Measurements from ENCODE around the gene PSMC2.

- TF ChIP-seq CTCF (conservative IDR thresholded peaks at IDR 0.05; ENCODE audit: low read depth in 2 of 2) (no peak), STAT1 (IDR thresholded peaks at IDR 0.05; ENCODE audit: unreplicated experiment) (no peak), REST (IDR thresholded peaks at IDR 0.05; ENCODE audit: unreplicated experiment) (no peak), EZH2 (IDR thresholded peaks at IDR 0.05; ENCODE audit: low read depth, unreplicated experiment) (no peak), POLR2AphosphoS5 (IDR thresholded peaks at IDR 0.05; ENCODE audit: low read depth) (no peak), ETS1 (IDR thresholded peaks at IDR 0.05) (no peak), CREB1 (CRISPR knock-in tag; IDR thresholded peaks at IDR 0.05; ENCODE audit: low read depth) (no peak), EZH2phosphoT487 (IDR thresholded peaks at IDR 0.05; ENCODE audit: unreplicated experiment) (no peak), JUNB (IDR thresholded peaks at IDR 0.05; ENCODE audit: unreplicated experiment) (no peak)
These were observed 46.0 kb upstream of the PSMC2 start for GRCh38 chr7:103301441-103301840.

Data from GM23338 (cell line).